ENCODE measurements around the gene RNF40.
"Not testable (repeated sequence)": the region's sequence is repeated elsewhere in the genome, so short reads cannot be mapped to it uniquely, and the experiment has no call there.

- TF ChIP-seq CTCF (IDR thresholded peaks at IDR 0.05 in 8 of 11, conservative IDR thresholded peaks at IDR 0.05 in 3 of 11); POLR2A (IDR thresholded peaks at IDR 0.05): not testable (repeated sequence)
Observed at GRCh38 chr16:30821441-30821840, 59.3 kb downstream of the RNF40 start.
